SIG-M5 (cell line): ENCODE results near the gene OR51I2.

Experiments
- DNase-seq: peaks from one replicate; lab custom pipeline; 2025; lab: John Stamatoyannopoulos, UW

The OR51I2 gene, protein sequence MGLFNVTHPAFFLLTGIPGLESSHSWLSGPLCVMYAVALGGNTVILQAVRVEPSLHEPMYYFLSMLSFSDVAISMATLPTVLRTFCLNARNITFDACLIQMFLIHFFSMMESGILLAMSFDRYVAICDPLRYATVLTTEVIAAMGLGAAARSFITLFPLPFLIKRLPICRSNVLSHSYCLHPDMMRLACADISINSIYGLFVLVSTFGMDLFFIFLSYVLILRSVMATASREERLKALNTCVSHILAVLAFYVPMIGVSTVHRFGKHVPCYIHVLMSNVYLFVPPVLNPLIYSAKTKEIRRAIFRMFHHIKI

DNA sequence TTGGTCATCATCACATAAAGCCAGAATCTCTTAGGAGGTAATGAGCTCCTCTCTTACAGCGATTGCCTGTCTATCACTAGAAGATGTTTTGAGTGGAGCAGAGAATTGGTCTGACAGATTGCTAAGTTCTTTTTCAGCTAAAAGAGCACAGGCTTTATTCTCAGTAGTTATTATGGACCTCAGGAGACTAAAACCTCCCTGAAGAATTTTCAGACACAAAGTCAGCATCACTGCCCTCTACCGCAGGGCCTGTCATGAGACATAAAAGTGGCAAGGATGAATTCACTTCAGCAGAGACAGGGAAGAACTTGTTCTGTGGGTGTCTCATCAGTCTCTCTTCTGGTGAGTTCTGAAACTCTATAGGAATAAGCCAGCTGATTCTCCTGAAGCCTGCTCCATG, at the start of gene OR51I2:
Gene OR51I2 (plus strand): TSS at position 301 of the 400 bp plus-strand sequence. CDS start 4,166 bp downstream, outside the sequence.
- DNase-seq = no peak

DNA sequence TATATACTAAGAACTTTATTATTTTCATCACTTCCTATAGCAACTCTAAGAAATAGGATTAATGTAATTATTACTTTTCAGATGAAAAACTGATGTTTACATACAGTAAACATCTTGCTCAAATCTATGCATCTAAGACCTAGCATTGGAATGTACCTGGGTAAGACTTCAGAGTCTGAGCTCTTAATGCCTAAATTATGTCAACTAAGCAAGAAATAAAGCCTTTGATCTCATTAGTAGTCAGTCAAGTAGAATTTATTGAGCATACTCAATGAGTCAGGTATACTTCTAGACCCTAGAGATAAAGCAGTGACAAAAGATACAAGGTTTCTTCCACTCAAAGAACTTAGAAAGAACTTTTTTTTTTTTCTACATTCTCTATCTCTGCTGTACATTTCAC, 44.0 kb upstream of the OR51I2 start:
- DNase-seq = no peak

DNA sequence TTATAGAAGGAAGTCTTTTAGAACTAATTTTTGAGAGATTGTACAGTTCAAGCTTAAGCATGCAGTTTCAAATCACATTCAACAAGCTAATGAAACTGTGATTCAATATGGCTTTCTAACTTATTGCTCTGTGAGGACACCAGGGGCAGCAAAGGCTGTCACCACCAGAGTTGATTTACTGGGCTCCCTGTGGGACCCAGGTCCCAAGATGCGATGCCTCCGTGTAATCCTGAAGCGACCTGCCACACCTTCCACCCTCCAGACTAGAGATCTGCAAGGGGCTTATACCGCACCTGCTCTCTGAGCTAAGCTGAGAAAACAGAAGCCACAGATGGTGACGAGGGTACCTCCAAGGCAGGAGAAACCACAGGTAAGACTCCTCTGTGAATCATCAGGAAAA, 28.1 kb upstream of the OR51I2 start:
- DNase-seq = no peak

DNA sequence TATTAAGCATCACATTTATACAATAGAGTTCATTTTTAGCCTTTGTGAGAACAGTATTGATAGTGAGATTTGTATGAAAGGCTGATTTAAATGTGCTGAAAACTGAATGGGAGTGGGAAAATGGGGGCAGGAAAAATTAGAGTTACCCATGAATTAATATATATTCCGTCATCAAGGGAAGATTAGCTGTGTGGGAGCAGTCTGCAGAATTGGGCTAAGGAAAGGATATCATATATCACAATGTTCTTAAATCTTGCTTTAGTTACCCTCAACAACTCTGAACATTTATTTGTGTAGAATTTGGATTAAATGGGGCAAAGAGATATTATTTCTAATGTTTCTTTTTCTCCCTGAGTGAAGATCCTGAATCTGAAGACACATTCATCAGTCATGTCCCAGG, 27.3 kb upstream of the OR51I2 start, which contains the start of gene OR51Q1:
Gene OR51Q1 (plus strand): TSS at position 301 of the 400 bp plus-strand sequence. CDS start 90 bp downstream, at position 391.
- no peak for DNase-seq

DNA sequence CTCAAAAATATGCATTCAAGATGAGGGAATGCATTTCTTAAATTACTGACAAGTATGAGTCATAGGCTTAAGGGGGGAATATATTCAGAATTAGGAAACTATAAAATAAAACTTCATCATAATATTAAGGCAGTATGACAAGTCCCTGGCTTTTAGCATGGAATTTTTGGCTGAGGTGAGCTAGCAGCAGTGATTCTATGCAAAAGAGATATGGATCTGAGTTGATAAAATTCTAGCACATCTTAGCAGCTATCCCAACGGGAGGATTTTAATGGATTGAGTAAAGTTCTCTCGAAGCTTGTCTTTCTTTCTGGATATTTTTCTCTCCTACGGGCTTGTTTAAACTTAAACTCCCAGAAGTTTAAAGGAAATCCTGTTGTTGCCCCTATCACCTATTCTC, 26.0 kb upstream of the OR51I2 start:
- no peak for DNase-seq

DNA sequence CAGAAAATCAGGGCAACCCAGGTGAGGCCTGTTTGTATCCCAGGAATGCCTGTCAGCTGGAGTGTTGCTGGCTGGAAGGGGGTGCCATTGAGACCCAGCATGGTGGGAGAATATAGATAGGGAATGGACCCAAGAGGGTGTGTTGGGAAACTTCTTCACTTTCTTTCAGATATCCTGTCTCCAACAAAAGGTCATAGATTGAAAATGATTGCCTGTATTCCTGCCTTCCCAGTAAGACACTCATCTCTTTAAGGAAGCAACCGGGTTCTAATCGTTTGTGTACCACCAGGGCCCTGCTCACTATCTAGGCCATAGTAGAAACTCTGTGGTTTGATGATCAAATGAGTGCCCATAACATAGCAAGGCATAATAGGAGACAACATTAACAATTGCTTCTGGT, 7.7 kb upstream of the OR51I2 start, which contains the start of gene OR51I1:
Gene OR51I1 (minus strand): TSS at position 101 of the 400 bp plus-strand sequence. CDS start 0 bp downstream, at position 101.
- DNase-seq = no peak

DNA sequence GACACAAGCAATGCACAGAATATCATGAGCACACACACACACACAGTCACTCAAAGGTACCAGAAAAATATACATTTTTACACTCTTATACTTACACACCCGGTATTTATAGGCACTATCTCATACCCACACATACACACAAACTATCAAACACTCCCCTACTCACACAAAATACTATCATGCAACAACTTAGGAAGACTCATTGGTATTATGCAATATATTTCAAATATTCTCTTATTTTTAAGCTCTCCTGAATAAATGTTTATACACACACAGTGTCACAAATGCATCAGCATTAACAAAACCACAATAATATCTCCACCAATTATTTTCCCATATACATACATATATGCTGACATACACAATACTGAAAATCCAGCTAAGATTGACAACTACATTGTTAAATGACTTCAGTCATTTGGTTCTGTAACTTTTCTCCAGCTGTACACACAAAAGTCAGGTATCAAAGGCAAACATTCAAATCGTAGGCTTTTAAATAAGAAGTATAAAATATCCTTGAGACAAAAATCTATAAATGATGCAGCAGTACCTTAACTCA, 5.2 kb upstream of the OR51I2 start:
- no peak for DNase-seq

DNA sequence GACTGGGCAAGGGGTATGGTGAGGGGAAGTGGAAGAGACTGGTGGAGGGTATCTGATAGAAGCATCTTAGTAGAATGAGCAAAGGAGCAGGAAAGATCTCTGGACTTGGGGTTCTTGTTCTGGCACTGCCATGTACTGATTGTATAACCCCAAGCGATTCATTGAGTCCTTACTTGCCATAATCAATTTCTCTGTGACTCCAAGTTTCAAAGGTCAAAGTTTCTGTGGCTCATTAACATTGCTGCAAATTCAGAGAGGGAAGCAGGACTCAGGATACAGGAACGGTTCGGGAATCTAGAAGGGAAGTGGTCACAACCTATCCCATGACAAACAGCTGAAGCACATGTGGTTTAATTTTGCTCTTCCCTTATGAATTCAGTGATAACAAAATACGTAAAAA, 309 bp downstream of the OR51I2 start:
- no peak for DNase-seq

DNA sequence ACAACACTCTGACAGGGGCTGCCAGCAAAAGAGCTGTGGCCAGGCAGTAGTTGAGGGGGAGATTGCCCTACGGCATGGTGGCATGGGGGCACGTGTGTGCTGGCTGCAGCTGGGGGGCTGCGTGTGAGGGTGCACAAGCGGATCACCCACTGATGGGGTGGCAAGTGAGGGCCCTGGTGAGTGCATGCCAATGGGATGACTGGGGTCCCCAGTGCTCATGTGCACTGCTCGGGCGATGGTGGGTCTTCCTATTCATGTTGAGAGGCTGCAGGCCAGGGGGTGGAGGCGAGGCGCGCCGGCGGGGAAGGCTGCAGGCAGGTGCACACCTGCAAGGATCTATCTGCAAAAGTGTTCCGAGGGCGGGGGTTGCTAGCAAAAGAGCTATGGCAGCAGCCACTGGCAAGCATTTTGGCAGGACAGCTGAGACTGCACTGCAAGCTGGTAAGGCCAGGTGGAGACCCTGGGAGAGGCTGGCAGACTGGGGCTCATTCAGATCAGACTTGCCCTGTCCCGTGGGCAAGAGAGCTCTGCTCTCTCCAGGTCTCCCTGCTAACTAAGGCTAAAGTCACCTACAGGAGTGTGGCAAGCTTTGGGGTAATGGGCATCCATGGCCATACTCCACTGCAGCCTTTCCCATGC, 12.0 kb downstream of the OR51I2 start:
- no peak for DNase-seq

DNA sequence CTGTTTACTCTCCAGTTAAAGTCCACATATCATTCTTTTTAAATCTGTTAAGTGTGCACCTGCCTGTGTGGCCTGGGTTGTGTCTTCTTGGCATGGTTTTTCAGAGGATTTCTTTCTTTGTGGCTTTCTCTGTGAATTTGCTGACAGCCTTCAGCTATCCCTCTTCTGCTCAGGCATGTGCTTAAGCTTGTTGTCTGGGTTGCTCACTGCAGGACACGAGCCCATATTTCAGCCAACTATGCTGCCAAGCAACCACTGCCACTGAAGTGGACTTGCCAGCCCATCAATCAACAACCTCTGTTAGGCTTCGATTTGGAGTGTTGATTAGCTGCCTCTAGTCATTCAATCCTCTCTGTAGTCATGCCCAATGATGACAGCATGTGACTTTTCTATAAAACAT, 18.4 kb downstream of the OR51I2 start:
- DNase-seq = no peak

DNA sequence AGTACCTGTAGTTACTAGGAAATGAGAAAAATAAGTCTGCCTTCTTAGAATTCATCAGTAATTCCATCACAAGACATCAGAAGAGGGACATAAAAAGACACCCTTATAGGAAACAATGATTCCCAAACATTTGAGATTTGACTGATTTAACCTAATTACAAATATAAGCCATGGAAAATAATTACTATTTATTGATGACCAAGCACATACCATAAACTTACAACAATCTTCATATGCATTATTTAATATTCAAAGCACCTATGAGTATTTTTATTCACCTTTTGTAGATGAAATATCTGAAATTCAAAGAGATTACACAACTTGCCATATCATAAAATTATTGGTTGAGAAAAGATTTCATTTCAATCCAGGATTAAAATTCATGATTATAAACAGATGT, 24.8 kb downstream of the OR51I2 start:
- DNase-seq = no peak

DNA sequence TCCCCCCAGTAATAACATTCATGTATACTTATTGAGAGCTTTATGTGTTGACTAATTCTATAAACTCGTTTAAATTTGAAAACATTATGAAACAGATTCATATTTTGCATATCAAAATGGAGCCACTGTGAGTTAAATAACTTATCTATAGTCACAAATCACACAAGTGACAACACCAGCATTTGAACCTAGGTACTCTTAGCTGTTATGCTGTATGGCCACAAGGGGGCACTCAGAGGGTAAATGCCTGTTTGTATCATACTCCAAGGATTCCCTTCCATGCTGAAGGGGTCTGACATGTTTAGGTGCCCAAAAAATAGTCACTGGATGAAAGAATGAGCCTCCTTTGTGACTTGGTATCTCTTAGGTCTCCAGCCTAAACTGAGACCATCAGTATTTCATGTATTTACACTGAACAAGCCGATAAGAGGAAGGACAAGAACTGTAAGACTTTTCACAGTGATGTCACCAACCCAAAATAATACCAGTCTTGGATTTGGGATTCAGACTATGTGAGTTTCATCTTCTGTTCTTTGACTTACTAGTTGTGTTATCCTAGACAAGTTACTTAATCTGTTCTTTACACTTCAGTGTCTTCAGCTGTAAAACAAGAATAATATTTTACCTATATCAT, 27.2 kb downstream of the OR51I2 start:
- no peak for DNase-seq

DNA sequence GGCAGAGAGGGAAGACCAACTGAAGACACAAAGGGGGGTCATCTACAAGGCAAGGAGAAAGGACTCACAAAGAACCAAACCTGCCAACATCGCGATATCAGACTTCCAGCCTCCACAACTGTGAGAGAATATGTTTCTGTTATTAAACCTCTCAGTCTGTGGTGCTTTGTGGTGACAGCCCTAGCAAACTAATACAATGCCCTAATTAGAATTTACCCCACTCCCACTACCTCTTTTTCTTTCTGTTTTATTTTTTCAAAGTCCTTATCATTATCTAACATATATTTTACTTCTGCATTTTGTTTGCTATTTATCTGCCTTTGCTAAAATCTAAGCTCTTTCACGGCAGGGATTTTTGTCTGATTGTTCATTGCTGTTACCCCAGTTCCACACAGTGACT, 36.9 kb downstream of the OR51I2 start:
- no peak for DNase-seq

DNA sequence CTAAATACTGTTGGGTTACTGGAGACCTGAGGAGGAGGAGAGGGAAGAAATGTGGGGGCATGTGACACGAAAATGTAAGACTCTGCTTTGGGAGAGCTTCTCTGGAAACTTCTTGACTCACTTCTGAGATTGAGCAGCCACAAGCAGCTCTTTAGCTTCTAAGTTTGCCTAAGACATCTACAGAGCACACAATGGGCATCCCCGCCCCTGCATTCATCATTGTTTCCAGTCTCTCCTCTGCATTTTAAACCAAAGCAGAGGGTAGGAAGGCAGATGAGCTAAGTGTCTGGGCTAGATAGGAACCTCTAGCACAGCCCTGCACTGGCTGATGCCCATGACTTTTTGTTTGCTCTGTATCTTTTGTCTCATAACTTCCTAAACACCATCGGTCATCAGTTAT, 37.3 kb downstream of the OR51I2 start:
- no peak for DNase-seq

DNA sequence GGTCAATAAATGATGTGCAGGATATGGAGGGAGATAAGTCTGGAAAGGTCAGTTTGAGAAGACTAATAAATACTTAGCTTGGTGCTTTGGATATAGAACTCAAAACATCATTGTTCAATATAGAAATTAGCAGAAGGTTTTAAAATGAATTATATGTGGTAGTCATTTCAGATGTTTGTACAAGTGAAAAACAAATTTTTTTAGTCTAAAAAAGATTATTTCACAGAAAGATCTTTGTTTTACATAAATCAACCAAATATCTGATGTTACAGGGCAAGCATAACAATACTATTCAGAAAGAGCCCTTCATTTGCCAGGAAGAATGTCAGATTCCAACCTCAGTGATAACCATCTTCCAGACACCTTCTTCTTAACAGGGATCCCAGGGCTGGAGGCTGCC, 39.3 kb downstream of the OR51I2 start, which contains the start of gene OR52D1:
Gene OR52D1 (plus strand): TSS at position 301 of the 400 bp plus-strand sequence. CDS start 22 bp downstream, at position 323.
- no peak for DNase-seq

DNA sequence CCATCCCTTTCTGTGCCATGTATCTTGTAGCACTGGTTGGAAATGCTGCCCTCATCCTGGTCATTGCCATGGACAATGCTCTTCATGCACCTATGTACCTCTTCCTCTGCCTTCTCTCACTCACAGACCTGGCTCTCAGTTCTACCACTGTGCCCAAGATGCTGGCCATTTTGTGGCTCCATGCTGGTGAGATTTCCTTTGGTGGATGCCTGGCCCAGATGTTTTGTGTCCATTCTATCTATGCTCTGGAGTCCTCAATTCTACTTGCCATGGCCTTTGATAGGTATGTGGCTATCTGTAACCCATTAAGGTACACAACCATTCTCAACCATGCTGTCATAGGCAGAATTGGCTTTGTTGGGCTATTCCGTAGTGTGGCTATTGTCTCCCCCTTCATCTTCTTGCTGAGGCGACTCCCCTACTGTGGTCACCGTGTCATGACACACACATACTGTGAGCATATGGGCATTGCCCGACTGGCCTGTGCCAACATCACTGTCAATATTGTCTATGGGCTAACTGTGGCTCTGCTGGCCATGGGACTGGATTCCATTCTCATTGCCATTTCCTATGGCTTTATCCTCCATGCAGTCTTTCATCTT, 39.8 kb downstream of the OR51I2 start:
- DNase-seq = no peak

DNA sequence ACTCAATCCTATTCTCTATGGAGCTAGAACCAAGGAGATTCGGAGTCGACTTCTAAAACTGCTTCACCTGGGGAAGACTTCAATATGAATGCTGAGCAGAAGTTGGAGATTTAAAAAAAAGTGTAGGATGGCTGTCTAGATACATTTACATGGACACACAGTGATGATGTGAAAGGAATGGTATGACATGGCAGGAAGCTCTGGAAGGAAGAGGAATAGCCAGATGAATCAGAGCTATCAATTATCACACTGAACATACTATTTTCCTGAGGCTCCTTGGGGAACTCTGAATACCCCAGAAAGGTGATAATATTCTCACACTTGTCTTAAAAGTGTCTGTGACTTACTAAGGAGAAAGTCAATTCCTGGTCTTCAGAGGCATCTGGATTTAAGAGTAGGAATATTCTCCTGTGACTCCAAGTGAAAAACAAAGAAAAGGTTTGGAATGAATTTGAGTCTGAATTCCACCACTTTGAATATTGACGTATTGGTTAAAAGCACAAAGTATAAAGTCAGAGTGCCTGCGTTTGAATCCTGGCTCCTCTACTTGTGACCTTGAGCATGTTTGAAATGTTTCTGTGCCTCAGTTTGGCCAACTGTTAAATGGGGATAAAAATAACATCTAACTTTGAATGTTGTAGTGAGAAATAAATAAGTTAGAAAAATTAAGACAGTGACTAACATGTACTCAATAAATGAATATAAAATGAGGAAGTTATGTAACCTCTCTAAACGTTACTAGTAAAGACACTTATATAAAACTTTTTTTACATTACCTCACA, 40.6 kb downstream of the OR51I2 start:
- no peak for DNase-seq

DNA sequence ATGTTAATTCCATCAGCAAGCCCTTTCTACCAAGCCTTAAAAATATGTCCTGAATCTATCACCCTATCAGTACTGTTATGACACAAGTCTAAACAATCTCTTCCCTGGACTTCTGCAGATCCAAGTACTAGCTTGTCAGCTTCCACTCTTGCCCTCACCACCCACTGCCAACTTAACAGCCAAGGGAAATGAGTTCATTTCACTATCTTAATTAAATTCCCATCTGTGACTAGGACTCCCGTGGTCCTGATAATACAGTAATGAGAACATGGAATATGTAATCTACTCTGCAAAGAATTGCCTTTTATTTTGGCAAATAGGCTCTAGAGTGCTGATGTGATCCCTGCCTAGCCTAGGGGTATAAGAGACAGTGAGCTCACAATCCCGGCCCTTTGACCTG, 50.5 kb downstream of the OR51I2 start:
- DNase-seq = no peak

DNA sequence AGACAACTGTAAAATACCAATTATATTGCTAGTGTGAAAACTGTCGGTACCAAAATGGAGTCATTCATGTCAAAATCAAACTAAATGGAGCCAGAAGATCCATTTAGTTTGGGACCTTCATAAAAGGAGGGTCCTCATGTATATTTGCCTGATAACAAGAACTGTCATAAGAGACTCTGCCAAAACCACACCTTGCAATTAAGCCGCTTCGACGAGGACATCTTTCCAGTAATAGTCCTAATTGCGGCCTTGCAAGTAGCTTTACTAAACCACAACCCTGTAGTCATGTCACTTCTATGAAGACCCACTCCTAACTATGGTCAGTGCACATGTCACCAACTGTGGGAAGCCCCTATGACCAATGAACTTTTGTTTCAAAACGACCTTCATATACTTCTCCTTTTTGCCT, 51.3 kb downstream of the OR51I2 start:
- DNase-seq = no peak

DNA sequence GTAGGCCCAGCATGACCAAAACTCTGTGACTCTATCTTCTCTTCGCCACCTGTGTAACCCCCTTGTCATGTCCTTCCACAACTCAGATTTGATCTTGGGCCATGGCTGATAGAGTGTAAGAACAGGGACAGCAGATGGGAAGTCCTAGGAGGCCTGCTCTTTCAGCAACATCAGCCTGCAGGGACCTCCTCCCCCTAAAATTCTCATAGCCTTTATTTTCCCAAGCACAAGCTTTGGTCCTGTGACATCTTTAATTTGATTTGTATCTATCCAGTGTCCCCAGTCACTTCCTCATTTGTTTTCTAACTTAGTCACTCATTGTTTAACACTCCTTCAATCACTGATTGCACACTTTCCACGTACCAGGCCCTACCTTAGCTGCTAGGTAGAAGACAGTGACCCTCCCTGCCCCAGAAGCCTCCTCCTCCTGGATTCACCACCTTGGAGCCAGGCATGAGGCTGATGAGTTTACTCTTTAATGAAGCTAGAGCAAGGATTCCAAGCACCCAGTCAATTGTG, 55.3 kb downstream of the OR51I2 start:
- no peak for DNase-seq

DNA sequence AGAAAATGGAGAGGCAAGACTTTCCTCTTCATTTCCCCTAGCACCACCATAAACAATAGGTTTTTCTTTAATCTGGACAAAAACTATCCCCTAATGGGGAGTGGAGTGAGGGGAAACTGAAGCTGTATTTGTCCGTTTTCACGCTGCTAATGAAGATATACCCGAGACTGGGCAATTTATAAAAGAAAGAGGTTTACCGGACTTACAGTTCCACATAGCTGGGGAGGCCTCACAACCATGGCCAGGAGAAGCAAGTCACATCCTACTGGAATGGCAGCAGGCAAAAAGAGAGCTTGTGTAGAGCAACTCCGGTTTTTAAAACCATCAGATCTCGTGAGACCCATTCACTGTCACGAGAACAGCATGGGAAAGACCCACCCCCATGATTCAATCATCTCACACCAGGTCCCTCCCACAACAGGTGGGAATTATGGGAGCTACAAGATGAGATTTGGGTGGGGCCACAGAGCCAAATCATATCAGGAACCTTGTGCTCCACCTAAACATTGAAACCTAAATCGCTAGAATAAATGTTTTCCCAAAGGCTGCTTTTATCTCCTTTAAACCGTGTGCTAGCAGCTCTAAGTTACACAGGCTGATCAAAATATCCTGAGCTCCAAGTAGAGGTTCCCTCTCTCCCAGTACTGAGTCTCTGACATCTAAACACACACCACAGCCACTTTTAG, 56.4 kb downstream of the OR51I2 start:
- no peak for DNase-seq
